Activated naive CD4-positive, alpha-beta T cell treated with anti-CD3 and anti-CD28 coated beads, Interleukin-2, amount 50 U/mL, for 24 hours (primary cell): ENCODE data around the gene FRMD1.

Source experiments
- H3K27ac Mint-ChIP-seq: one replicate; pipeline ENCODE4 v1.8.0; 2021; ENCODE audit warnings: mild to moderate bottlenecking, mixed read lengths
- H3K27me3 Mint-ChIP-seq: one replicate; pipeline ENCODE4 v1.8.0; 2021; ENCODE audit warnings: mixed read lengths
- H3K36me3 Mint-ChIP-seq: one replicate; pipeline ENCODE4 v1.8.0; 2021; ENCODE audit warnings: mixed read lengths
- H3K4me1 Mint-ChIP-seq: one replicate; pipeline ENCODE4 v1.8.0; 2021; ENCODE audit warnings: mixed read lengths
- H3K4me3 Mint-ChIP-seq: one replicate; pipeline ENCODE4 v1.8.0; 2021; ENCODE audit warnings: mild to moderate bottlenecking, mixed read lengths
- H3K9me3 Mint-ChIP-seq: one replicate; pipeline ENCODE4 v1.8.0; 2021; ENCODE audit warnings: mixed read lengths

Gene FRMD1

GRCh38 chr6:168012431-168013249 is 66.4 kb downstream of the FRMD1 start:
- H3K36me3 Mint-ChIP-seq = peaks cover 3% of the 10 kb centered on the region
- no peaks in the 10 kb centered on the region for H3K4me1 Mint-ChIP-seq
- peaks cover 6% of the 10 kb centered on the region for H3K27me3 Mint-ChIP-seq
- H3K4me3 Mint-ChIP-seq = no peak overlapping the region
- H3K9me3 Mint-ChIP-seq = peaks cover 35% of the 10 kb centered on the region
- H3K27ac Mint-ChIP-seq = no peak overlapping the region

- peaks cover 6% of the 10 kb centered on the region for H3K27me3 Mint-ChIP-seq
- peaks cover 35% of the 10 kb centered on the region for H3K9me3 Mint-ChIP-seq
Observed at GRCh38 chr6:168011291-168011690, 67.7 kb downstream of the FRMD1 start.

GRCh38 chr6:168009331-168009730 is 69.7 kb downstream of the FRMD1 start:
- Mint-ChIP-seq H3K9me3 (peaks cover 35% of the 10 kb centered on the region), H3K4me1 (no peaks in the 10 kb centered on the region), H3K27me3 (peaks cover 1% of the 10 kb centered on the region), H3K36me3 (peaks cover 3% of the 10 kb centered on the region), H3K27ac (no peak overlapping the region), H3K4me3 (no peak overlapping the region)

More at GRCh38 chr6:168011291-168011690, 67.7 kb downstream of the FRMD1 start:
- peaks cover 3% of the 10 kb centered on the region for H3K36me3 Mint-ChIP-seq
- H3K4me3 Mint-ChIP-seq = no peak overlapping the region
- H3K27ac Mint-ChIP-seq = no peak overlapping the region
- H3K4me1 Mint-ChIP-seq = no peaks in the 10 kb centered on the region

GRCh38 chr6:168007592-168008338 is 71.2 kb downstream of the FRMD1 start:
- peaks cover 3% of the 10 kb centered on the region for H3K36me3 Mint-ChIP-seq
- H3K4me1 Mint-ChIP-seq = no peaks in the 10 kb centered on the region
- H3K27me3 Mint-ChIP-seq = no peaks in the 10 kb centered on the region
- no peak overlapping the region for H3K4me3 Mint-ChIP-seq
- peaks cover 35% of the 10 kb centered on the region for H3K9me3 Mint-ChIP-seq
- H3K27ac Mint-ChIP-seq = no peak overlapping the region

- no peak overlapping the region for H3K27ac Mint-ChIP-seq
- H3K36me3 Mint-ChIP-seq = no peaks in the 10 kb centered on the region
- no peaks in the 10 kb centered on the region for H3K4me1 Mint-ChIP-seq
- peaks cover 20% of the 10 kb centered on the region for H3K9me3 Mint-ChIP-seq
- no peaks in the 10 kb centered on the region for H3K27me3 Mint-ChIP-seq
- H3K4me3 Mint-ChIP-seq = no peak overlapping the region
Observed at GRCh38 chr6:168005796-168006195, 73.2 kb downstream of the FRMD1 start.

- H3K9me3 Mint-ChIP-seq = peaks cover 12% of the 10 kb centered on the region
- no peaks in the 10 kb centered on the region for H3K27me3 Mint-ChIP-seq
- H3K27ac Mint-ChIP-seq = no peak overlapping the region
- H3K4me1 Mint-ChIP-seq = no peaks in the 10 kb centered on the region
- H3K36me3 Mint-ChIP-seq = no peaks in the 10 kb centered on the region
- H3K4me3 Mint-ChIP-seq = no peak overlapping the region
Observed at GRCh38 chr6:168004945-168005344, 74.1 kb downstream of the FRMD1 start.

- no peaks in the 10 kb centered on the region for H3K4me1 Mint-ChIP-seq
- H3K9me3 Mint-ChIP-seq = peaks cover 5% of the 10 kb centered on the region
- no peaks in the 10 kb centered on the region for H3K36me3 Mint-ChIP-seq
- no peaks in the 10 kb centered on the region for H3K27me3 Mint-ChIP-seq
- H3K27ac Mint-ChIP-seq = no peak overlapping the region
- H3K4me3 Mint-ChIP-seq = no peak overlapping the region
Observed at GRCh38 chr6:168004023-168004422, 75.0 kb downstream of the FRMD1 start.
